Glutamatergic neuron (in vitro differentiated cells): ENCODE results near the gene HECTD1. TPM values are rescaled to one million over a fixed set of nuclear protein-coding genes. Genes with fewer than 3 reads are reported as not detected.

ENCODE experiments used
- DNase-seq: peaks from one replicate; pipeline ENCODE4 v3.0.0; 2022
- H3K27ac Mint-ChIP-seq: one replicate; pipeline ENCODE4 v1.8.0; 2020; ENCODE audit warnings: mild to moderate bottlenecking, mixed read lengths, inconsistent platforms; ENCODE audit not compliant: unreplicated experiment
- H3K27me3 Mint-ChIP-seq: one replicate; pipeline ENCODE4 v1.8.0; 2020; ENCODE audit warnings: mild to moderate bottlenecking, moderate library complexity, mixed read lengths, inconsistent platforms; ENCODE audit not compliant: unreplicated experiment
- H3K36me3 Mint-ChIP-seq: one replicate; pipeline ENCODE4 v1.8.0; 2020; ENCODE audit warnings: mild to moderate bottlenecking, mixed read lengths, inconsistent platforms; ENCODE audit not compliant: unreplicated experiment
- H3K4me1 Mint-ChIP-seq: one replicate; pipeline ENCODE4 v1.8.0; 2020; ENCODE audit warnings: mild to moderate bottlenecking, low read depth, mixed read lengths, inconsistent platforms; ENCODE audit not compliant: unreplicated experiment
- H3K4me3 Mint-ChIP-seq: one replicate; pipeline ENCODE4 v1.8.0; 2020; ENCODE audit warnings: mild to moderate bottlenecking, mixed read lengths, inconsistent platforms; ENCODE audit not compliant: unreplicated experiment
- H3K9me3 Mint-ChIP-seq: one replicate; pipeline ENCODE4 v1.8.0; 2020; ENCODE audit warnings: mild to moderate bottlenecking, moderate library complexity, mixed read lengths, inconsistent platforms; ENCODE audit not compliant: unreplicated experiment
- total RNA-seq: library from RNA; stranded (reverse); fragmentation: NEBNext Ultra II Directional; extraction: Animal tissue kit (Norgen Biotek cat#: 25700); gene quantifications from one replicate; pipeline ENCODE4 v1.2.1, GENCODE V29; 2021; ENCODE audit not compliant: unreplicated experiment
- TF ChIP-seq, protein P1 (sequence below): fragments of 200-600 bp; sonication (generic); IDR thresholded peaks from one replicate; pipeline ENCODE4 v1.5.0; 2021; ENCODE audit not compliant: partially characterized antibody, unreplicated experiment

HECTD1 gene
- total RNA-seq, 1 donor from 2014 or later: 165 TPM

DNA sequence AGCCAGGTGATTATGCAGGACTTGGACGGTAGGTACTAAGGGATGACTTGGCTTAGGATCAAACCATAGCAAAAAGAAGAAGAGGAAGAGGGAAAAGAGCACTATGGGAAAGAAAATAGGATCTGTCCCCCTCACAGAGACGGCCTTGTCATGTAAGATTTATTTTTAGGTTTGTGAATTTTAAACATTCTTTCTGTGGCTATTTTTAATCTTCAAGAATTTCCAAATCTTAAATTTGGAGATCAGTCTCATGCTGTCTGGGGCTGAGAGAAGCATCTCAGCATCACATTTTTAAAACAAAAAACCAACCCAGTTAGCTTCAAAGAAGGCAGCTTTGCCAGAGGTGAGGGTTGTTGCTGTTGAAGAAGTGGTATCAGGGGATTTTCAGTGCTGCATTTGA lies 128.8 kb downstream of the HECTD1 start:
- peaks cover 3% of the 10 kb centered on the region for H3K36me3 Mint-ChIP-seq
- H3K27ac Mint-ChIP-seq: no peak overlapping the region
- no peaks in the 10 kb centered on the region for H3K27me3 Mint-ChIP-seq
- no peaks in the 10 kb centered on the region for H3K9me3 Mint-ChIP-seq
- no peak overlapping the region for H3K4me3 Mint-ChIP-seq
- H3K4me1 Mint-ChIP-seq: no peaks in the 10 kb centered on the region
- no peak for DNase-seq
- TF ChIP-seq, protein P1, sequence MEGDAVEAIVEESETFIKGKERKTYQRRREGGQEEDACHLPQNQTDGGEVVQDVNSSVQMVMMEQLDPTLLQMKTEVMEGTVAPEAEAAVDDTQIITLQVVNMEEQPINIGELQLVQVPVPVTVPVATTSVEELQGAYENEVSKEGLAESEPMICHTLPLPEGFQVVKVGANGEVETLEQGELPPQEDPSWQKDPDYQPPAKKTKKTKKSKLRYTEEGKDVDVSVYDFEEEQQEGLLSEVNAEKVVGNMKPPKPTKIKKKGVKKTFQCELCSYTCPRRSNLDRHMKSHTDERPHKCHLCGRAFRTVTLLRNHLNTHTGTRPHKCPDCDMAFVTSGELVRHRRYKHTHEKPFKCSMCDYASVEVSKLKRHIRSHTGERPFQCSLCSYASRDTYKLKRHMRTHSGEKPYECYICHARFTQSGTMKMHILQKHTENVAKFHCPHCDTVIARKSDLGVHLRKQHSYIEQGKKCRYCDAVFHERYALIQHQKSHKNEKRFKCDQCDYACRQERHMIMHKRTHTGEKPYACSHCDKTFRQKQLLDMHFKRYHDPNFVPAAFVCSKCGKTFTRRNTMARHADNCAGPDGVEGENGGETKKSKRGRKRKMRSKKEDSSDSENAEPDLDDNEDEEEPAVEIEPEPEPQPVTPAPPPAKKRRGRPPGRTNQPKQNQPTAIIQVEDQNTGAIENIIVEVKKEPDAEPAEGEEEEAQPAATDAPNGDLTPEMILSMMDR: no peak

GRCh38 chr14:31075144-31075543 lies 132.4 kb downstream of the HECTD1 start:
- Mint-ChIP-seq H3K4me1 (no peaks in the 10 kb centered on the region), H3K9me3 (no peaks in the 10 kb centered on the region), H3K27me3 (no peaks in the 10 kb centered on the region), H3K27ac (no peak overlapping the region), H3K4me3 (no peak overlapping the region), H3K36me3 (peaks cover 3% of the 10 kb centered on the region)
- DNase-seq: no peak
- TF ChIP-seq, protein P1: no peak

DNA sequence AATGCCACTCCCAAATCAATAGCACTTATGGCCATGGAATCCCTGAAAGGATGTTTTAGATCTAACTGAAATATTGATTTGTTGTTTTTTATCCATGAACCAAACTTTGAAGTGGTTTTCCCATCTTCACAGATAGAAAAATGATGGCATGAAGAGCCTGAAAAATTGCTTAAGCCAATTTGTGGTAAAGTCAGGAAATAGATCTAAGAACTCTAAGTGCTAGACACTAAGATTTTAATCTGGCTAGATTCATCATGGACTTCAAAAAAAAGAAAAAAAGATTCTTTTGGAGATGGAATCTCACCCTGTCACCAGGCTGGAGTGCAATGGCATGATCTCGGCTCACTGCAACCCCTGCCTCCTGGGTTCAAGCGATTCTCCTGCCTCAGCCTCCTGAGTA lies 136.4 kb downstream of the HECTD1 start:
- Mint-ChIP-seq H3K4me3 (no peak overlapping the region), H3K27me3 (no peaks in the 10 kb centered on the region), H3K27ac (no peak overlapping the region), H3K36me3 (peaks cover 3% of the 10 kb centered on the region), H3K4me1 (no peaks in the 10 kb centered on the region), H3K9me3 (no peaks in the 10 kb centered on the region)
- no peak for DNase-seq
- TF ChIP-seq, protein P1: no peak

DNA sequence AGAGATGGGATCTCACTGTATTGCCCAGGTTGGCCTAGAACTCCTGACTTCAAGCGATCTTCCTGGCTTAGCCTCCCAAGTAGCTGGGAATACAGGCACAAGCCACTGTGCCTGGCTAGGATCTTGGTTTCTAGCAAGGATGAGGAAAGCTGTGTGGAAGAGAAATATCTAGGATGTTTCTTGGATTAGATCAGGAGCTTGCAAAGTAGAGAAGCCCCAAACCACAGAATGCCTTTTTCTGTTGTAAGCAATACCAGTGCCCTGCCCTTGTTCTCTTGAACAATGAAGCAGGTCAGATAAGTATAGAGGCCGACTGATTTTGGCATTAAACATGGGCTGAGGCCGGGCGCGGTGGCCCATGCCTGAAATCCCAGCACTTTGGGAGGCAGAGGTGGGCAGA lies 137.2 kb downstream of the HECTD1 start:
- DNase-seq: no peak
- Mint-ChIP-seq H3K9me3 (no peaks in the 10 kb centered on the region), H3K36me3 (peaks cover 3% of the 10 kb centered on the region), H3K27me3 (no peaks in the 10 kb centered on the region), H3K27ac (no peak overlapping the region), H3K4me3 (no peak overlapping the region), H3K4me1 (no peaks in the 10 kb centered on the region)
- TF ChIP-seq, protein P1: no peak

- no peak for DNase-seq
- TF ChIP-seq, protein P1: no peak
- Mint-ChIP-seq H3K4me3 (no peak overlapping the region), H3K4me1 (no peaks in the 10 kb centered on the region), H3K27me3 (no peaks in the 10 kb centered on the region), H3K36me3 (no peaks in the 10 kb centered on the region), H3K9me3 (no peaks in the 10 kb centered on the region), H3K27ac (no peak overlapping the region)
Measured at GRCh38 chr14:31069343-31069742, 138.2 kb downstream of the HECTD1 start.
